Mesodermal cell (in vitro differentiated cells): ENCODE measurements around the gene EVI2B.
"Not testable (repeated sequence)": the region's sequence is repeated elsewhere in the genome, so short reads cannot be mapped to it uniquely, and the experiment has no call there.

Experiments used
- H3K27ac ChIP-seq: 2 replicates; pipeline ENCODE4 v1.7.0; 2013; ENCODE audit warnings: mild to moderate bottlenecking, low read depth, low read length, moderate library complexity; ENCODE audit not compliant: severe bottlenecking
- H3K36me3 ChIP-seq: 2 replicates; pipeline ENCODE4 v1.7.1; 2013; ENCODE audit warnings: mild to moderate bottlenecking, low read length, moderate library complexity; ENCODE audit not compliant: control insufficient read depth, insufficient read depth
- H3K4me1 ChIP-seq: one replicate; pipeline ENCODE4 v1.7.1; 2013; ENCODE audit warnings: mild to moderate bottlenecking, low read length; ENCODE audit not compliant: insufficient read depth, control insufficient read depth, poor library complexity, severe bottlenecking
- H3K4me3 ChIP-seq: 2 replicates; pipeline ENCODE4 v1.7.0; 2013; ENCODE audit warnings: low read length, control low read depth, mild to moderate bottlenecking; ENCODE audit not compliant: insufficient read depth, poor library complexity, severe bottlenecking; ENCODE audit errors: extremely low read depth
- H3K9me3 ChIP-seq: 2 replicates; pipeline ENCODE4 v1.7.1; 2013; ENCODE audit warnings: mild to moderate bottlenecking, low read length, moderate library complexity; ENCODE audit not compliant: control insufficient read depth
- WGBS, 2 experiments: methylation state at CpG; one replicate each; pipeline ENCODE4 v1.1.5; 2013; ENCODE audit warnings: missing lambda C conversion rate in 2 of 2; ENCODE audit not compliant: insufficient coverage in 2 of 2; 5-methylcytosine and 5-hydroxymethylcytosine counted together

Gene EVI2B

DNA sequence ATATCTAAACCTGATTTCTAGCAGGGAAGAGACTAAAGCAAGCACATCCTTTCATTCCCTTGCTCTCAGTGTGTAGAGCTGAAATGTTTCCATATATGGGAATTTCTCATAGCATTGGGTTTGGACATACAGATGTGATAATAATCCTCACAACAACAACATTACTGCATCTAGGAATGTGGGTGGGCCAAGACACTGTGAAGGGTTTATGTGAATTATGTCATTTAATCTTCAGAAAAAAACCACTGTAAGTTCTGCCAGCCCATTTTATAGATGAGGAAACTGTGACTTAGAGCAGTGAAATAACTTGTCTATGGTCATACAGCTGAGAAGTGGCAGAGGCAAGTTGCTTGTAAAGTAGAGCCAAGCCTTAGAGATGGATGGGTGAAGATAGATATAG, 22.0 kb downstream of the EVI2B start:
- Histone ChIP-seq H3K4me3 (no peak overlapping the region), H3K4me1 (no peaks in the 10 kb centered on the region), H3K9me3 (no peaks in the 10 kb centered on the region), H3K27ac (no peak overlapping the region), H3K36me3 (peaks cover 14% of the 10 kb centered on the region)

DNA sequence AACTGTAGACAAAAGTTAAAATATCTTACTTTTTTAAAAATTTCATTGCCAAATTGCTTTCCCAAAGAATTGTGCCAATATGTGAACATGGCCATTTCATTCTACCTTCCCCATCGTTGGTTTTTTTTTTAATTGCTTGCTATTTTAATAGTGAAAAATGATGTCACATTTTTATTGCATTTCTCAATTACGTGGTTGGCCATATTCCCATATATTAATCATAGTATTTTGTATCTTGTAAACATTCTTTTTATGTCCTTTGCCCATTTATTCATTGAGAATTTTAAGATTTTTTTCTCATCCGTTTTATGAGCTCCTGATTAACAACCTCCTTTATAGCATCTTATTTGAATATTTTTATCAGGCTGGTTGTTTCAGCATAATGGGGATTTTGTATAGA, 24.1 kb downstream of the EVI2B start:
- peaks cover 12% of the 10 kb centered on the region for H3K36me3 ChIP-seq
- no peaks in the 10 kb centered on the region for H3K9me3 ChIP-seq
- no CpG with 5 or more reads among the region's 3 CpGs for WGBS, 2 experiments
- no peak overlapping the region for H3K4me3 ChIP-seq
- no peaks in the 10 kb centered on the region for H3K4me1 ChIP-seq
- H3K27ac ChIP-seq = no peak overlapping the region

DNA sequence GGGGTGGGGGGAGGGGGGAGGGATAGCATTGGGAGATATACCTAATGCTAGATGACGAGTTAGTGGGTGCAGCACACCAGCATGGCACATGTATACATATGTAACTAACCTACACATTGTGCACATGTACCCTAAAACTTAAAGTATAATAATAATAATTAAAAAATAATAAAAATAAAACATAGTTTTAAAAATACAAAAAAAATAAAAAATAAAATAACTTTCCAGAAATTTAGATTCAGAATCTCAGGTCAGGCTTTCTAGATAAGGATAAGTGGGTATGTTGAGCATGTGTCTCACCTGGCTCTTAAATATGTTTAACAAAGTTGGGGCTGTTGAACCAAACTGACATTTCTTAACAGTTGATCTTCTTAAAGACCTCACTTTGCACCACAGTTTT, 25.9 kb downstream of the EVI2B start:
- no CpG with 5 or more reads among the region's 1 CpG for whole genome bisulfite sequencing, 2 experiments
- not testable (repeated sequence) for H3K27ac ChIP-seq, H3K9me3 ChIP-seq, H3K4me1 ChIP-seq, H3K4me3 ChIP-seq
- H3K36me3 ChIP-seq = peaks cover 12% of the 10 kb centered on the region

DNA sequence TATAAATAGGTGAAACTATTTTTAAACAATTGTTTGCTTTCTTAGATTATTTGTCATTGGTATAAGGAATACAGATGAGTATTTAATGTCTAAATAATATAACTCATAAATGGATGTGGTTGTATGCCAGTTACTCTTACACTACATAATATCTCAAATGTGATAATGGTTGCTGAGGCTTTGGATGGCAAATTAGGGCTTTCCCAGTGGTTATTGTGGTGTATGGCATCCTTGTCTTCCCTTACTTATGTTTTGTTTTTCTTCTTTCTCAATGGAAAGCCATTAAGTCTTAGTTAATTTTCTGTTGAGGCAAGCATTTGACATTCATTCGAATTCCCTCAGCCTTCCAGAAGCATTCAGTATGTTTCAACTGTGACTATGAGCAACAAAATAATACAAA, 27.3 kb downstream of the EVI2B start:
- H3K4me3 ChIP-seq = no peak overlapping the region
- whole genome bisulfite sequencing, 2 experiments = no CpG with 5 or more reads among the region's 1 CpG

DNA sequence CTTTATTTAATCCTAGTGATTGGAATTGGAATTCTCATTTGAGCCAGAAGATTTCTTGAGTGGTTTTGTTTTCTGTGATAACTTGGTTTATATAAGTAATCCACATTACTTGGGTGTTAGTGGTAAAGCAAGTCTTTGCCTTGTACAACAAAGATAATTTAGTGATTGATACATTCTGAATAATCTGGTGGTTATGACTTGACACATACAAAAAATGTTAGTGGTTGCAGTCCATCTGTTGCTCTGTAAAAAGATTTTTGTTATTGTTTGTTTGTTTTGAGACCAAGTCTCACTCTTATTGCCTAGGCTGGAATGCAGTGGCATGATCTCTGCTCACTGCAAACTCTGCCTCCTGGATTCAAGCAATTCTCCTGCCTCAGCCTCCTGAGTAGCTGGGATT, 30.0 kb downstream of the EVI2B start:
- Histone ChIP-seq H3K27ac (no peak overlapping the region), H3K4me1 (no peaks in the 10 kb centered on the region), H3K9me3 (no peaks in the 10 kb centered on the region), H3K4me3 (no peak overlapping the region), H3K36me3 (peaks cover 25% of the 10 kb centered on the region)

More for the DNA sequence above, 27.3 kb downstream of the EVI2B start:
- Histone ChIP-seq H3K27ac (no peak overlapping the region), H3K4me1 (no peaks in the 10 kb centered on the region), H3K9me3 (no peaks in the 10 kb centered on the region), H3K36me3 (peaks cover 8% of the 10 kb centered on the region)

DNA sequence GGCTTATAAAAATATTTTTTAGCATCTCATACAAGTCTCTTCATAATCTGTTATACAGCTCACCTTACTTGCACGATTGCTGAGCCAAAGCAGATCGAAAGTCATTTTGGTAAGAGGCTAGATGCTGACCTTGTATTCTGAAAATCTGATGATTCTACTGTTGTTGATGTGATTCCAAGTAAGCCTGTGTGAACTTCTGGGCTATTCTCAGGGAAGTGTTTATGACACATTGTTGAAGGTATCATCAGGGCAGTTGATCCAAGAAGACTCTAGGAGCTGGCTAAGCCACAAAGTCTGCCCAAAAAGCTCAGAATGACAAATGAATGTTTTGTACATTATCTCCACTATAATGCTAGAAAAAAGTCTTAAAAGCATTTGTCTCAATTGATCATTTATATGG, 32.8 kb downstream of the EVI2B start:
- H3K4me3 ChIP-seq = no peak overlapping the region
- H3K27ac ChIP-seq = no peak overlapping the region
- H3K4me1 ChIP-seq = no peaks in the 10 kb centered on the region
- peaks cover 49% of the 10 kb centered on the region for H3K36me3 ChIP-seq
- 100% methylated on average over 1 to 2 of the region's 2 CpGs for WGBS, 2 experiments
- no peaks in the 10 kb centered on the region for H3K9me3 ChIP-seq

DNA sequence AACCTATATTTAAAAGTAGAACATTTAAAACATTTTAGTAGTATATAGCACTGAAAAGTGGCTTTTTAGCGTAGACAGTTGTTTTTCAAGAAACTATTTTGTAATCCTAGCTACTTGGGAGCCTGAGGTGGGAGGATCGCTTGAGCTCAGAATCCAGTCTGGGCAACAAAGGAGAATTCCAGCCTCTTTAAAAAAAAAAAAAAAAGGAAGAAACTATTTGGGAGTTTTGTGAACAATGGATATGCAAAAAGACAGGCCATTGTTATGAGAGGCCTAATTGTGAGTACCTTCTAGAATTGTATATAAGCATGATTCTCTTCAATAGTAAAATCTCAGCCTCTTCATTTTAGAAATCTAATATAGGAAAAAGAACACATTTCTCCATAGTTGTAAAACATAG, 34.5 kb downstream of the EVI2B start:
- Histone ChIP-seq H3K36me3 (peaks cover 51% of the 10 kb centered on the region), H3K27ac (no peak overlapping the region), H3K4me3 (no peak overlapping the region), H3K9me3 (no peaks in the 10 kb centered on the region), H3K4me1 (no peaks in the 10 kb centered on the region)
- WGBS, 2 experiments = 69% methylated on average over 2 of the region's 2 CpGs; no CpG with 5 or more reads in 1 of the 2 experiments

DNA sequence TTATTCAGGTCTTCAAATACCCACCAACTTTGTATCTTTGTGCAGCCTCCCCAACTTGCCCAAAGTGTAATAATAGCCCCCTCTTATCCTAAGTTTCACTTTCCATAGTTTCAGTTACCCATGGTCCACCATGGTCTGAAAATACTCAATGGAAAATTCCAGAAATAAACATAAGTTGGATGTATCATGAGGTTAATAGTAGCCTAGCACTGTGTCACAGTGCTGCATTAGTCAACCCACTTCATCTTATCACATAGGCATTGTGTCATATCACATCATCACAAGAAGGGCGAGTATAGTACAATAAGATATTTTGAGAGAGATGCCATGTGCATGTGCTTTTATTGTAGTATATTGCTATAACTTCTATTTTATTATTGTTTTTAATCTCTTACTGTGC, 38.7 kb downstream of the EVI2B start:
- Histone ChIP-seq H3K27ac (no peak overlapping the region), H3K9me3 (no peaks in the 10 kb centered on the region), H3K4me3 (no peak overlapping the region), H3K36me3 (peaks cover 56% of the 10 kb centered on the region), H3K4me1 (peaks cover 4% of the 10 kb centered on the region)
- WGBS, 2 experiments = no CpG with 5 or more reads among the region's 1 CpG

DNA sequence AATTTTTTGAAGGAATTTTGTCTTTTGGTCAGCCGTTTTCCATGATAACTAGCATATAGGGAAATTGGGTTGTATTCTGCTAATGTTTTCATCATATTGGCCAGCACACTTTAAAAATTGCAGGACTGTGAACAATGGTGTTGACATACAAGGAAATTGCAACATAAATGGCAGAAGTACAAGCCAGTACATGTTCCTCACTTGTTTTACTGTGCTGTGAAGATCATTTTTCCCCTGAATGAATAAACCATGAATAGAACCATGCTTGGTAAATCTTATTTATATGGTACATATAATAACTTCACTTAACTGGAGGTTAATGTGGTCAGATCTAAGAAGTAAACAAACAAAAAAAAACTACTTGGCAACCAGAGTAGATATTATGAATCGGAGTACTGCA, 39.6 kb downstream of the EVI2B start:
- Histone ChIP-seq H3K4me3 (no peak overlapping the region), H3K36me3 (peaks cover 54% of the 10 kb centered on the region)

DNA sequence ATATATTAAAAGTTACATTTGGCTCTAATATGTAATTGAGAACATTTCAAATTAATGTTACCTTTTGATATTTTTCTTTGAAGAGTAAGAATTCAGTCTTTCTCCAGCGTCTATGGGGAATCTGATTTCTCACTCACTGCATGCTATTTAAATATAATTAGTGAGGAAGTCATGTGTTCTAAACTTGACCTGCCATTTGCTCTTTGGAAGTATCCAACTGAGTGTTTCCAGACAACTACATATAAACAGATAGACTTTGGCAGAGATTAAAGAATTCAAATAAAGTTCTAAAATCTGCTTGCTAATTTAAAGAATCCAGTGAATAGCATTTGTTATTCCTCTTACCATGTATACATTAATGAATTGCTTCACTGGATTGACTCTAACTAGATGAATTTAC, 40.3 kb downstream of the EVI2B start:
- Histone ChIP-seq H3K9me3 (no peaks in the 10 kb centered on the region), H3K27ac (no peak overlapping the region), H3K4me3 (no peak overlapping the region), H3K4me1 (peaks cover 15% of the 10 kb centered on the region), H3K36me3 (peaks cover 47% of the 10 kb centered on the region)
- WGBS, 2 experiments = no CpG with 5 or more reads among the region's 1 CpG

More for the DNA sequence above, 39.6 kb downstream of the EVI2B start:
- Histone ChIP-seq H3K27ac (no peak overlapping the region), H3K9me3 (no peaks in the 10 kb centered on the region), H3K4me1 (peaks cover 8% of the 10 kb centered on the region)
- 83 to 100% methylated on average over 1 of the region's 2 CpGs for WGBS, 2 experiments

DNA sequence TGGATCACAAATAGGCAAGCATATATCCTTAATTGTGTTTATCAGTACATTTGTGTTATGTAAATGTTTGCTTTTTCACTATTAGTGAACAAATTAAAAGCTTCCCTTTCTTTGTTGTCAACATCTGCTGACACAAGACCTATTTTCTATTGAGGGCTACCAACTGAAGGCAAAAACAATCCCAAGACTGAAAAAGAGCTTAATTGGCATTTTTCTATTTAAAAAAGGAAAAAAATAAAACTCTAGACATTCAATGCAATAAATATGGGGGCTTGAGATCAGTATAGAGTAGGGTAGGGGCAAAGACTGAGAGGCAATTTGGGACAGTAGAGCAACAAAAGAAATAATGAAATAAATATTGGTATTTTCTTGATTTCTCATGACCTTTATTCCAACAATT, 41.1 kb downstream of the EVI2B start:
- peaks cover 16% of the 10 kb centered on the region for H3K4me1 ChIP-seq
- H3K4me3 ChIP-seq = no peak overlapping the region
- H3K36me3 ChIP-seq = peaks cover 44% of the 10 kb centered on the region
- no peaks in the 10 kb centered on the region for H3K9me3 ChIP-seq
- H3K27ac ChIP-seq = no peak overlapping the region

DNA sequence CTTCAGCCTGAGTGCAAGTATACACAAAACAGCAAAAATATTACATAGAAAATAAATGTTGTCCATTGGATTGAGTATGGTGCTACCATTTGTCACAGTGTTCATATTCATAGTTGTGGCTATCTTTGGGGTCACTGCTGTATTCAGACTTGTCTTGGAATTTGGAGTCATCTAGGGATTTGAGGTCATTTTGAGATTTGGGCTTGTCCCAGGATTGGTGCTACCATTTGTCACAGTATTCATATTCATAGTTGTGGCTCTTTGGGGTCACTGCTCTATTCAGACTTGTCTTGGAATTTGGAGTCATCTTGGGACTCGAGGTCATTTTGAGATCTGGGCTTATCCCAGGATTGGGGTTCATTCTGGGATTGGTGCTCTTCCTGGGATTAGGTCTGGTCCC, 41.6 kb downstream of the EVI2B start:
- WGBS, 2 experiments = 100% methylated on average over 1 of the region's 1 CpG
- peaks cover 38% of the 10 kb centered on the region for H3K36me3 ChIP-seq
- no peaks in the 10 kb centered on the region for H3K9me3 ChIP-seq
- no peak overlapping the region for H3K4me3 ChIP-seq
- peaks cover 16% of the 10 kb centered on the region for H3K4me1 ChIP-seq
- H3K27ac ChIP-seq = no peak overlapping the region
